Measurements from ENCODE around the gene NCKAP5L. TPM values are rescaled to one million over a fixed set of nuclear protein-coding genes. Genes with fewer than 3 reads are reported as not detected.
"Not testable (repeated sequence)": the region's sequence is repeated elsewhere in the genome, so short reads cannot be mapped to it uniquely, and the experiment has no call there.

NCKAP5L gene
- total and polyA plus RNA-seq, 3 experiments from 2014 or later = 4.3 to 5.5 (median 4.8) TPM

DNA sequence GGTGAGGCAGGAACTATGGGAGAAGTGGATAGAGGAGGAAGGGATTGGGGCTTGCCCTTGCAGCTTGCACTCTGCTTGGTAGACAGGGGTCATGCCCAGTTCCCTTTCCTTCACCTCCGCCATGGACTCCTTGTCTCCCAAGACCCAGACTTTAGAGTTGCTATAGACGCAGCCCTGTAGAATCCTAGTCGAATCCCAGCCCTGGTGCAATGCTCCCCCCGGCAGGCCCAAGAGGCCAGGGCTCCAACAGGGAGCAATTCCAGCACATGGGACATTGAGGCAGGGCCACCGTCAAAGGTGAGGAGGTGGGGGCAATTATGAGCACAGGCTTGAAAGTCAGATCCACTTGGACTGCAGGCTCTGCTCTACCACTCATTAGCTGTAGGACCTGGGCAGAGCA is 44.2 kb upstream of the NCKAP5L start:
- Histone ChIP-seq H3K36me3 (ENCODE audit: insufficient read depth, low read length) (no peaks in the 10 kb centered on the region), H3K9me3 (ENCODE audit: low read length) (no peaks in the 10 kb centered on the region), H3K27ac (ENCODE audit: low read depth, low read length) (no peak overlapping the region), H3K4me3 (ENCODE audit: low read length) (no peak overlapping the region), H3K4me1 (ENCODE audit: insufficient read depth, low read length) (no peaks in the 10 kb centered on the region), H3K27me3 (ENCODE audit: insufficient read depth, low read length, poor library complexity, severe bottlenecking) (no peaks in the 10 kb centered on the region)
- Mint-ChIP-seq H3K4me1 (no peaks in the 10 kb centered on the region), H3K27me3 (peaks cover 4 to 6% of the 10 kb centered on the region in 2 donors), H3K9me3 (no peaks in the 10 kb centered on the region), H3K4me3 (no peak overlapping the region), H3K36me3 (no peaks in the 10 kb centered on the region), H3K27ac (no peak overlapping the region)
- ChIA-PET POLR2A (no interaction called here), CTCF (no interaction called here)
- DNase-seq = no peak

DNA sequence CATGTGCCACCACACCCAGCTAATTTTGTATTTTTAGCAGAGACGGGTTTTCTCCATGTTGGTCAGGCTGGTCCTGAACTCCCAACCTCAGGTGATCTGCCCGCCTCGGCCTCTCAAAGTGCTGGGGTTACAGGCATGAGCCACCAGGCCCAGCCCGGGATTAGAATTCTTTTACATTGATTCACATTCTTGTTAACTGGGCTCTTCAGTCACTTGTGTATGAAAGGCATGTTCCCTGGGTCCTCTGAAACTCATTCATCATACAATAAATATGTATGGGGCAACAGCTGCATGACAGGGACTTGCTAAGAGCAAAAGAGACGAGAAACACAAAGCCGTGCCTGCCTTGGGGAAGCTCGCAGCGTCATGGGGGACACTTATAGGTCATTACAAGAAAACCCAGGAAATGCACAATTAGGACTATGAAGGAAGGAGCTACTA is 43.6 kb upstream of the NCKAP5L start:
- CTCF ChIA-PET; H3K36me3 ChIP-seq (ENCODE audit: insufficient read depth, low read length); H3K27ac ChIP-seq (ENCODE audit: low read depth, low read length); DNase-seq; H3K4me3 ChIP-seq (ENCODE audit: low read length); H3K9me3 ChIP-seq (ENCODE audit: low read length); H3K27me3 ChIP-seq (ENCODE audit: insufficient read depth, low read length, poor library complexity, severe bottlenecking); H3K4me1 ChIP-seq (ENCODE audit: insufficient read depth, low read length); H3K27me3 Mint-ChIP-seq; H3K36me3 Mint-ChIP-seq; POLR2A ChIA-PET; H3K4me3 Mint-ChIP-seq; H3K27ac Mint-ChIP-seq; H3K9me3 Mint-ChIP-seq; H3K4me1 Mint-ChIP-seq: not testable (repeated sequence)

DNA sequence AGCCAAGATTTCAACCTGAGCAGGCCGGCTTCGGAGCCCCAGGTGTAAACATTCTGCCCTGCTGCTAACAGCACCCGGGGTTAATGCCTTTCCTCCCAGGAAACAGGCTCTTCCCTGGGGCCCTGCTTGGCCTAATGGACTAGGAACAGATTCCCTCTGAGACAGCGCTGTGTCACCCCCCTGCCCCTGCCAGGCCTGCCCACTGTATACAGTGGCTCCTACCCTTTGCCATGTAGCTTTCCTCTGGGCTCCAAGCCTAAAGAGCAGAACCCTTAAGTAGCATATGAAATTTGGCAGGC is 43.0 kb upstream of the NCKAP5L start:
- POLR2A ChIA-PET = no interaction called here
- Histone ChIP-seq H3K36me3 (ENCODE audit: insufficient read depth, low read length) (no peaks in the 10 kb centered on the region), H3K27ac (ENCODE audit: low read depth, low read length) (no peak overlapping the region), H3K4me3 (ENCODE audit: low read length) (no peak overlapping the region), H3K9me3 (ENCODE audit: low read length) (no peaks in the 10 kb centered on the region), H3K27me3 (ENCODE audit: insufficient read depth, low read length, poor library complexity, severe bottlenecking) (no peaks in the 10 kb centered on the region), H3K4me1 (ENCODE audit: insufficient read depth, low read length) (no peaks in the 10 kb centered on the region)
- CTCF ChIA-PET = no interaction called here
- H3K27me3 Mint-ChIP-seq = peaks cover 4 to 6% of the 10 kb centered on the region in 2 donors
- no peak overlapping the region for H3K4me3 Mint-ChIP-seq
- no peak for DNase-seq
- H3K36me3 Mint-ChIP-seq = no peaks in the 10 kb centered on the region
- no peak overlapping the region for H3K27ac Mint-ChIP-seq
- H3K4me1 Mint-ChIP-seq = no peaks in the 10 kb centered on the region
- H3K9me3 Mint-ChIP-seq = no peaks in the 10 kb centered on the region

DNA sequence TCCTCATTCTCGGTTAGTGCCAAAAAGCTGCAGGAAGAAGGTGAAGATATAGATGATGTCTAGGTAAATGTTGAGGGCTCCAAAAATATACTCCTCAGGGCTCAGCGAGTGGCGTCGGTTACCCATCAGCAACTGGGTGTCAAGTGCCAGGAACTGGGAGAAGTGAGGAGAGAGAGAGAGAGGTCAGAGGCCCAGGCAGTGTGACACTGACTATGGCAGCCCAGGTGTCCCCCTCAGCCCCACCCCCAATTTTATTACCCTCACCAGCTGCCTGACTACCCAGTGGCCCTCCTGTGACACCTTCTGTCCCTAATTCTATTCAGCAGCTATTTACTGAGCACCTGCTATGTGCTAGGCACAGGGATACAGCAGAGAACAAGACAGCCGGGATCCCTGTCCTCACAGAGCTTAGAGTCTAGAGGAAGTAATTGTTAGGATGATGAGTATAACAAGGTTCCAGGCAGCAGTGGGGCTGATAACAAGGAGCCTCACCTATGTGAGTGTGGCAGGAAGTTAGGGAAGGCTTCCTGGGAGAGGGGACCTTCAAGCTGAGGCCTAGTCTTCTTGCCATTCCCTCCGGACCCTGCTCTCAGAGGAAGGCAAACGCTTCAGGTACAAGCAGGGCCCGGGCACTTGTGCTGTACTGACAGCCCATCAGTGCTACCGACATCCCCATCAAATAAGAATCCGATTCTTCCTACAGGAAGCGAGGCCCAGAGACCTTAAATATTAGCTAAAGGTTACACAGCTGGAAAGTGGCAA is 42.5 kb upstream of the NCKAP5L start:
- CTCF ChIA-PET = no interaction called here
- Mint-ChIP-seq H3K27ac (no peak overlapping the region), H3K36me3 (no peaks in the 10 kb centered on the region), H3K9me3 (no peaks in the 10 kb centered on the region), H3K4me3 (no peak overlapping the region), H3K27me3 (peaks cover 4 to 6% of the 10 kb centered on the region in 2 donors), H3K4me1 (no peaks in the 10 kb centered on the region)
- no peaks in the 10 kb centered on the region for H3K27me3 ChIP-seq (ENCODE audit: insufficient read depth, low read length, poor library complexity, severe bottlenecking)
- no peaks in the 10 kb centered on the region for H3K4me1 ChIP-seq (ENCODE audit: insufficient read depth, low read length)
- H3K27ac ChIP-seq (ENCODE audit: low read depth, low read length) = no peak overlapping the region
- H3K36me3 ChIP-seq (ENCODE audit: insufficient read depth, low read length) = no peaks in the 10 kb centered on the region
- H3K9me3 ChIP-seq (ENCODE audit: low read length) = no peaks in the 10 kb centered on the region
- no peak for DNase-seq
- POLR2A ChIA-PET = no interaction called here
- no peak overlapping the region for H3K4me3 ChIP-seq (ENCODE audit: low read length)

DNA sequence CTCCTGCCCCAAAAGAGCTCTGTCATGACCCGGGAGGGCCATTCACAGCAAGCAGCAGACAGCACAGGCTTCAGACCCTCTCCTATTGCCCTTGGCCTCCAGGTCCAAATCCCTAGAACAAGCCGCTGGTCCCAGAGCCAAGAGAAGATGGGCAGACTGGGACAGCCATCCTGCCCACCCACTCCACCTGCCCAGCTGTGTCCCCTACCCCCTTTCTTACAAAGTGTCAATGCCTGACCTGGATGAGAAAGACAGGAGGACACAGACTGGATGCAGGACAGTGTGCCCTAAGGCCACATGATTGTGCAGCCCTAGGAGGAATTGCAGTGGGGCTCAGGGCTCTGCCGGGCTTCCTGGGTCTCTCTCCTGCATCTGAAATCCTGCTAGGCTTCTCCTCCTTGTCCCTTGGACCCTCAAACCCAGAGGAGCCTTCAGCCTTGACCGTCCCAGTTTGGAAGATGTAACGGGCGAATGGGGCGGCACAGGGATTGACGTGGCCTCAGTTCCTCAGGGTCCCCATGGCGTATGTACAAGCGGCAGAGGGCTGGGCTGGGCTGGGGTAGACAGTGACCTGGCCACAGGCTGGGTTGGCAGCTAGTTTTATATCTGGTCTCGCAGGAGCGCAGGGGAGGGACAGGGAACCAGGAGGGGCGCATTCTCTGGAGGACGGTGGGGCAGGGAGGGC is 41.7 kb upstream of the NCKAP5L start:
- ChIA-PET CTCF (interaction anchor here (0.8 kb wide), 1 partner anchor 129 kb away, joined by 3 read pairs; the partner anchor contains the start of gene TMBIM6), POLR2A (interaction anchor here (1.4 kb wide), 1 partner anchor 27 kb away, joined by 3 read pairs; the partner anchor contains the start of gene BCDIN3D)
- DNase-seq = no peak
- Mint-ChIP-seq H3K9me3 (no peaks in the 10 kb centered on the region), H3K36me3 (no peaks in the 10 kb centered on the region), H3K27ac (no peak overlapping the region), H3K27me3 (peaks cover 4 to 6% of the 10 kb centered on the region in 2 donors), H3K4me3 (no peak overlapping the region), H3K4me1 (no peaks in the 10 kb centered on the region)
- Histone ChIP-seq H3K27me3 (ENCODE audit: insufficient read depth, low read length, poor library complexity, severe bottlenecking) (no peaks in the 10 kb centered on the region), H3K27ac (ENCODE audit: low read depth, low read length) (no peak overlapping the region), H3K4me3 (ENCODE audit: low read length) (no peak overlapping the region), H3K4me1 (ENCODE audit: insufficient read depth, low read length) (no peaks in the 10 kb centered on the region), H3K9me3 (ENCODE audit: low read length) (no peaks in the 10 kb centered on the region), H3K36me3 (ENCODE audit: insufficient read depth, low read length) (no peaks in the 10 kb centered on the region)

DNA sequence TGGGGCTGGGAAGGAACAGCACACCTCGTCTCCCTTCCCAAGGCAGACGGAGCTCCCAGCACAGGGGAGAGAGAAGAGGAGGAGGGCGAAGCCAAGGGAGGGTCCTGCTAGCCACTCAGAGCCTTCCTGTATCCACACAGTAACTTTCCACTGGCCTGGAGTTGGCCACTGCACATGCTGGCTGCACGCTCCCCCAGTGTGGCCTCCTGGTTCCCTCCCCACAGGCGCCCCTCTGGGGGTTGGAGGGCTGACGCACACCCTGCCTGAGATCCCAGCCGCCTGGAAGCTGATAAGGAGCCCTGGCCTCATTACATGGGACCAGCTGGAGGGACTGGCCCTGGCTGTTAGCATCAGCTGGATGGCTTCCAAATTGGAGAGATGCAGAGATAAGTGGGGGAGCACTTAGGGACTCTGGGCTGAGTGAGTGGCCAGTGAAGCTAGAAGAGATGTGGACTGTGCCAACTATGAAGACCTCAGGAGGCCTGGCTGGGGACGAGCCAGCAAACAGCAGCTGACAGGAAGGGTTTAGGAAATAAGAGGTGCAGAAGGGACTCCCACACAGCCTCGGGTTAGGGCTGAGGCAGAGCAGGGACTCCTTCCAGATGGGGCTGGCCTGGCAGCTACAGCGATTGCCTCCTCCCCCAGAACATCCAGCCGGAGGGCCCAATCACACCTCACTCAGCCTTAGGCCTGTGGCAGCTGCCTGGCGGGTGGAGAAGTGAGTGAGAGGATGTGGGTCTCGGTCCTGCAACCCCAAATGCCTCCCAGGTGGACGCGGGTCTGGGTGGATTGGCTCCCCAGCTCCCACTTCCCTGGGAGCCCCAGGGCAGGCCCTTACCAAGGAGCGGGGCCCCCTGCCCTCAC is 41.0 kb upstream of the NCKAP5L start:
- no peak overlapping the region for H3K27ac Mint-ChIP-seq
- no peak overlapping the region for H3K4me3 Mint-ChIP-seq
- no peak for DNase-seq
- ChIA-PET POLR2A (interaction anchor here (1.4 kb wide), 1 partner anchor 26 kb away, joined by 3 read pairs; the partner anchor contains the start of gene BCDIN3D), CTCF (interaction anchor here (0.8 to 1.0 kb wide), 3 partner anchors 76 to 187 kb away, joined by 3 read pairs; partner anchors contain the start of gene TMBIM6)
- Histone ChIP-seq H3K9me3 (ENCODE audit: low read length) (no peaks in the 10 kb centered on the region), H3K4me1 (ENCODE audit: insufficient read depth, low read length) (no peaks in the 10 kb centered on the region), H3K4me3 (ENCODE audit: low read length) (no peak overlapping the region), H3K27me3 (ENCODE audit: insufficient read depth, low read length, poor library complexity, severe bottlenecking) (no peaks in the 10 kb centered on the region), H3K36me3 (ENCODE audit: insufficient read depth, low read length) (no peaks in the 10 kb centered on the region), H3K27ac (ENCODE audit: low read depth, low read length) (peak overlapping the region; percentile 43)
- no peaks in the 10 kb centered on the region for H3K4me1 Mint-ChIP-seq
- H3K27me3 Mint-ChIP-seq = peaks cover 7 to 10% of the 10 kb centered on the region in 2 donors
- H3K36me3 Mint-ChIP-seq = no peaks in the 10 kb centered on the region
- no peaks in the 10 kb centered on the region for H3K9me3 Mint-ChIP-seq

DNA sequence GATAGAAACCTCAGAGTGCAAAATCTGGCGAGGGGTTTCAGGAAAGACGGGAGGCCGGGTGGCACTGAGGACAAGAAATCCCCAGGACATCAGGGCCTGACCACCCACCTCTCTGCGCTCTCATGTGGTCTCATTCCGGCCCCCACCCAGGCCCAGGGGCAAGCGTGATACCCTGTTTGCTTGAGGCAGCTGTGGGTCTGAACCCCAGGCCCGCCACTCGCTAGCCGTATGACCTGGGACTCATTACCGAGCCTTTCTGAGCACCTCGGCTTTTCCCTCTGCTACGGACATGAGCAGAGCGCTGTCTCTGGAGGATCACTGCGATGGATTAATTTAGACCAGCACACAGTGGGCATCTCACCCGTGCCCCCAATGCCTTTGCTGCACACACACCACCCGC is 40.2 kb upstream of the NCKAP5L start:
- CTCF ChIA-PET = interaction anchor here (1.0 to 1.5 kb wide), 5 partner anchors 29 to 187 kb away, joined by 3 to 7 read pairs (median 3); no protein-coding TSS in a partner anchor
- no peaks in the 10 kb centered on the region for H3K4me1 ChIP-seq (ENCODE audit: insufficient read depth, low read length)
- no peak overlapping the region for H3K27ac Mint-ChIP-seq
- DNase-seq = no peak
- H3K36me3 Mint-ChIP-seq = no peaks in the 10 kb centered on the region
- peaks cover 7 to 8% of the 10 kb centered on the region in 2 donors for H3K27me3 Mint-ChIP-seq
- H3K4me3 Mint-ChIP-seq = no peak overlapping the region
- peak overlapping the region; percentile 43 for H3K27ac ChIP-seq (ENCODE audit: low read depth, low read length)
- no peaks in the 10 kb centered on the region for H3K4me1 Mint-ChIP-seq
- POLR2A ChIA-PET = no interaction called here
- no peaks in the 10 kb centered on the region for H3K9me3 ChIP-seq (ENCODE audit: low read length)
- no peaks in the 10 kb centered on the region for H3K36me3 ChIP-seq (ENCODE audit: insufficient read depth, low read length)
- no peak overlapping the region for H3K4me3 ChIP-seq (ENCODE audit: low read length)
- no peaks in the 10 kb centered on the region for H3K27me3 ChIP-seq (ENCODE audit: insufficient read depth, low read length, poor library complexity, severe bottlenecking)
- H3K9me3 Mint-ChIP-seq = no peaks in the 10 kb centered on the region
